ENCODE results near the gene DNAJA3.

The DNAJA3 gene

GRCh38 chr16:4425378-4426020 lies at the start of gene DNAJA3:
Gene DNAJA3 (plus strand): TSS chr16:4425868. CDS start chr16:4425882, 14 bp downstream.
- DNase-seq = peak; percentile 94

- DNase-seq = no peak
Measured at GRCh38 chr16:4376126-4376892, 49.4 kb upstream of the DNAJA3 start.

- DNase-seq = no peak
Measured at GRCh38 chr16:4376893-4377572, 48.6 kb upstream of the DNAJA3 start.

DNA sequence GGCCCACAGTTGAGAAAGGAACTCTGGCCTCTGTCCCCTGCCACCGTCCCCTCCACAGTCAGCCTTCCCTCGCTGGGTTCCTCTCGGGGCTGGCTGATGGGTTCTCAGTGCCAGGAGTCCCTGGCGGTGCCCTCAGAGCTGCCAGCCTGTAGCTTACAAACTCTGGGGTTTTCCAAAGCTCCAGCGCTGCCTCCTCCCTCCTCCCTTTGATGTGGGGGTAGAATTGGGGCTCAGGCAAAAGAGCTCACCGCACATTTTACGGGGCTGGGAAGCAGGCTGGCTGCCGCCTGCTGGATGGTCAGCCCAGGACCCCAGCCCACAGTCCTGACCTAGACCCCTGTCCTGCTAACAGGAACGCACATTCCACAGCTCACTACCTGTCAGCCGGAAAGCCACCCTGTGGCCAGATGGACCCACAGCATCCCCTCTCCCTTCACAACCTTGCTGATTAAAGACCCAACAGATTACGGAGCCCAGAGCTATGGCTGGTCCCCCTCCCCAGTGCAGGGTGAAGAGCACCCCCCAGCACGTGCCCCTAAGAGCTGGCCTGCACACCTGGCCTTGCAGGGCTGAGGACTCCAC lies 48.0 kb upstream of the DNAJA3 start:
- DNase-seq = no peak

GRCh38 chr16:4378161-4378666 lies 47.5 kb upstream of the DNAJA3 start:
- no peak for DNase-seq

GRCh38 chr16:4378999-4379690 lies 46.5 kb upstream of the DNAJA3 start:
- no peak for DNase-seq

DNA sequence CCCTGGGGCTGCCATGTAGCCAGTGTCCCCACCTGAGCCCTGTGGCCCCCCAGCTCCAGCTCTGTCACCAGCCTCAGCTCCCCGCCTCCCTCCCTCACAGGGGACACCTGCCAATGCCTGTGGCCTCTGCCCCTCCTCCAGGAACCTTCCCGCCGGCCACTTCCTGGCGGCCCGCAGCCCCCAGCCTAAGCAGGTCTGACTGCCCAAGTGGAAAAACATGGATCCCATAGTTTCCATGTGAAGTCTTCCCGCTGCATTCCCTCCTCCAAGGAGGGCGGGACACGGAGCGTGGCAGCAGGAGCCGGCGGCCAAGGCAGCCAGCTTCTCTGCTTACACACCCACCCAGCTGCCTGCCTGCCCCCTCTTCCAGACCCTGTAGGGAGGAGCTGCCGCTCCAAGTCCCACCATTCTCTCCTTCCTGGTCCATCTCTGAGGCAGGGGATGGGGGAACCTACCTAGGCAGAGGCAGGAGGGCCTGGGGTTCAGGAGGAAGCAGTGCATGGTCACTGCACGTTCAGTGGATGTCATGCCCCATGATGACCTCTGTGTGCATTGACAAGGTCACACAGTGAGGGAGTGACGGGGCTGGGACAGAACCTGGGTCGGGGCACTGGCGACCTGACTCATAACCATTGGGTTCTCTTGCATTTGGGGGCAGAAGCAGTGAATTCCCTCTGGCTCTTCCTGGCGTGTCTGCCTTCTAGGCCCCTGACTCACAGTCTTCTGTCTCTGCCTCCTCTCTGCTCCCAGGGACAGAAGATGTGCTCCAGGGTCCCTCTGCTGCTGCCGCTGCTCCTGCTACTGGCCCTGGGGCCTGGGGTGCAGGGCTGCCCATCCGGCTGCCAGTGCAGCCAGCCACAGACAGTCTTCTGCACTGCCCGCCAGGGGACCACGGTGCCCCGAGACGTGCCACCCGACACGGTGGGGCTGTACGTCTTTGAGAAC lies 45.3 kb upstream of the DNAJA3 start:
- no peak for DNase-seq

DNA sequence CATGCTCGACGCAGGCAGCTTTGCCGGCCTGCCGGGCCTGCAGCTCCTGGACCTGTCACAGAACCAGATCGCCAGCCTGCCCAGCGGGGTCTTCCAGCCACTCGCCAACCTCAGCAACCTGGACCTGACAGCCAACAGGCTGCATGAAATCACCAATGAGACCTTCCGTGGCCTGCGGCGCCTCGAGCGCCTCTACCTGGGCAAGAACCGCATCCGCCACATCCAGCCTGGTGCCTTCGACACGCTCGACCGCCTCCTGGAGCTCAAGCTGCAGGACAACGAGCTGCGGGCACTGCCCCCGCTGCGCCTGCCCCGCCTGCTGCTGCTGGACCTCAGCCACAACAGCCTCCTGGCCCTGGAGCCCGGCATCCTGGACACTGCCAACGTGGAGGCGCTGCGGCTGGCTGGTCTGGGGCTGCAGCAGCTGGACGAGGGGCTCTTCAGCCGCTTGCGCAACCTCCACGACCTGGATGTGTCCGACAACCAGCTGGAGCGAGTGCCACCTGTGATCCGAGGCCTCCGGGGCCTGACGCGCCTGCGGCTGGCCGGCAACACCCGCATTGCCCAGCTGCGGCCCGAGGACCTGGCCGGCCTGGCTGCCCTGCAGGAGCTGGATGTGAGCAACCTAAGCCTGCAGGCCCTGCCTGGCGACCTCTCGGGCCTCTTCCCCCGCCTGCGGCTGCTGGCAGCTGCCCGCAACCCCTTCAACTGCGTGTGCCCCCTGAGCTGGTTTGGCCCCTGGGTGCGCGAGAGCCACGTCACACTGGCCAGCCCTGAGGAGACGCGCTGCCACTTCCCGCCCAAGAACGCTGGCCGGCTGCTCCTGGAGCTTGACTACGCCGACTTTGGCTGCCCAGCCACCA lies 44.4 kb upstream of the DNAJA3 start:
- no peak for DNase-seq

- no peak for DNase-seq
Measured at GRCh38 chr16:4381935-4382794, 43.5 kb upstream of the DNAJA3 start.

- no peak for DNase-seq
Measured at GRCh38 chr16:4382795-4383357, 42.8 kb upstream of the DNAJA3 start.

- no peak for DNase-seq
Measured at GRCh38 chr16:4383591-4384444, 41.9 kb upstream of the DNAJA3 start.

DNA sequence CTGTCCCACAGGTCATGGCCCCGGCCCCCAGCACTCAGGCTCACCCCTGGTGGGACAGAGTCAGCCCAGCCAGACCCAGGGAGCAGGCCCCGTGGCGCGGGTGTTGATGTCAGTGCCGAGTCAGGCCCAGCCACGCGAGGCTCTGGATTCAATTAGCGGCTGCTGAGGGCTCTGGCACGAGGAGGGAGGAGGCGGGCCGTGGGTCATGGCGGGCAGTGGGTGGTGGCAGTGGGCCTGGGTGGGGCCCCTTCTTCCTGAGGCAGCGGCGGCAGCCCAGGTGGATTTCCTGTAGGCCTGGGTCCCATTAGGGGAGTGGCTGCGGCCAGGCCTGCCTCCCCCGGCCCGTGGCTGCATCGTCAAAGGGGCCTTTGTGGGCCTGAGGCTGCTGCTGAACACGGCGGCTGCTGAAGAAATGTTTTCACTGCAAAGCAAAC lies 41.1 kb upstream of the DNAJA3 start:
- no peak for DNase-seq

GRCh38 chr16:4385066-4385788 lies 40.4 kb upstream of the DNAJA3 start:
- no peak for DNase-seq

DNA sequence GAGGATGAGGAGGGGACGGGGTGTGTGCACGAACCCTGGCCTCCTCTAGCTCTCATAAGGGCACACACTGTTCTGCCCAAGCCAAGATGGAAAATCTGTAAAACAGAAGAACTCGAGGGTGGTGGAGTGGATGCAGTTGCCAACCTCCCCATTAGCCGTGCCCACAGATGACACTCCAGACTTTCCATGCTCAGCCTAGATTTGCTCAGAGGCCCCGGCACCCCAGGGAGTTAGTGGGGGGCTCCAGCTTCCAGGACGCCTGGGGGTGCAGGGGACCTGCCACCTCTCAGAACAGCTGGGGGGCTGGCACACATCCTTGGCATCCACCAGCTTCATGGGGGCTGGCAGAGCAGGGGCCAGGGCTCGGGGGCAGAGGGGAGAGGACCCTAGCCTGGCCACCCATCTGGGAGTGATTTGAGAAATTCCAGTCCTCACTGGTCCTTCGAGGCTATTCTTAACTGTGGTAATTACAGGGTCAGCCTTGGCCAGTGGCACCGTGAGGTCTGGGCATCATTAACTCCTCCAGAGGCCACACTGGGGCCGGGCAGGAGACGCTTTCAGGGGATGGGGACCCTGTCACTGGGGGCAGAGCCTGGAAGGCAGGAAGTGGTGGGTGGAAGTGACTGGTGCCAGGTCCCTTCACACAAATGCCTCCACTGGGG lies 39.7 kb upstream of the DNAJA3 start:
- no peak for DNase-seq

- no peak for DNase-seq
Measured at GRCh38 chr16:4386451-4386805, 39.2 kb upstream of the DNAJA3 start.

- DNase-seq = no peak
Measured at GRCh38 chr16:4386951-4387565, 38.6 kb upstream of the DNAJA3 start.

All from activated CD4-positive, alpha-beta T cell treated with anti-CD3 and anti-CD28 coated beads for 48 hours (primary cell).